PC-9 (cell line): ENCODE data around the gene PAX7.

Source experiments
- EZH2 ChIP-seq: fragments of 200-600 bp; sonication (generic); IDR thresholded peaks from 2 replicates; pipeline ENCODE4 v1.8.0; 2017; ENCODE audit warnings: antibody characterized with exemption, low read depth
- TF ChIP-seq, protein P1 (sequence below): fragments of 200-600 bp; sonication (generic); conservative IDR thresholded peaks from 2 replicates; pipeline ENCODE4 v1.6.1; 2017; ENCODE audit warnings: mixed run types, antibody characterized with exemption, mild to moderate bottlenecking, moderate library complexity

DNA sequence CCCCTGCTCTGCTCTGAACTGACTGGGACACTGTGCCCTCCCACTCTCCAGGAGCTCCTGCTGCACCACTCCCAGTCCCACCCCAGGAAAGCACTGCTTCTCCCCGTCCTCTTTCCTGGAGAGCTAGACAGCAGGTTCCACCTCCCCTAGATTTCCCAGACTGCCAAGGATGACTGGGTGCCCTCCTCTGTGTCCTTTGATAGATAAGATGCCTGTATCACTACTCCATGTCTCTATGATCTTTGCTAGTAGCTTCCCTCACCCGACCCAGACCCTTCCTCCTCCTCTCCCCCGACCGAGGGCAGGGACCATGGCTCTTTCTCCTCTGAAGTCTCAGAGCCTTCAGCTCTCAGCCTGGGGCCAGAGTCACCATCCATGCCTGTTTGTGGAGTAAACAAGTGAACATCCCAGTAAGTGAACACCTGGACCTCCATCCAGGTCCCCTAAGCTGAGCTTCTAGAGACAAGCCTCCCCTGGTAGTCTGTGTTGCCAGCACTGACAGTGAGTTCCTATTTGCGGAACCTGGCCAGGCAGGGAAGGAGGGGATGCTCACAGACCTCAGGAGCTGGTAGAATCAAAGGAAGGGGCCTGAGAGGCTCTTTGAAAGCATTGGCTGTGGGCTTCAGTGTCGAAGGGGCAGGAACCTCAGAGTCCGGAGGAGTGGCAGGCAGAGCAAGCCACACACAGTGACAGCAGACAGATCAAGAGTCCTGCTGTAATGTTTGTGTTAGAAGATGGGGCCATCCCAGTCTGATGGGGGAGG is 104.0 kb downstream of the PAX7 start:
- TF ChIP-seq EZH2: no peak
- TF ChIP-seq, protein P1, sequence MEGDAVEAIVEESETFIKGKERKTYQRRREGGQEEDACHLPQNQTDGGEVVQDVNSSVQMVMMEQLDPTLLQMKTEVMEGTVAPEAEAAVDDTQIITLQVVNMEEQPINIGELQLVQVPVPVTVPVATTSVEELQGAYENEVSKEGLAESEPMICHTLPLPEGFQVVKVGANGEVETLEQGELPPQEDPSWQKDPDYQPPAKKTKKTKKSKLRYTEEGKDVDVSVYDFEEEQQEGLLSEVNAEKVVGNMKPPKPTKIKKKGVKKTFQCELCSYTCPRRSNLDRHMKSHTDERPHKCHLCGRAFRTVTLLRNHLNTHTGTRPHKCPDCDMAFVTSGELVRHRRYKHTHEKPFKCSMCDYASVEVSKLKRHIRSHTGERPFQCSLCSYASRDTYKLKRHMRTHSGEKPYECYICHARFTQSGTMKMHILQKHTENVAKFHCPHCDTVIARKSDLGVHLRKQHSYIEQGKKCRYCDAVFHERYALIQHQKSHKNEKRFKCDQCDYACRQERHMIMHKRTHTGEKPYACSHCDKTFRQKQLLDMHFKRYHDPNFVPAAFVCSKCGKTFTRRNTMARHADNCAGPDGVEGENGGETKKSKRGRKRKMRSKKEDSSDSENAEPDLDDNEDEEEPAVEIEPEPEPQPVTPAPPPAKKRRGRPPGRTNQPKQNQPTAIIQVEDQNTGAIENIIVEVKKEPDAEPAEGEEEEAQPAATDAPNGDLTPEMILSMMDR: no peak
